Anterior cingulate cortex (tissue), 58 donors: ENCODE data around the gene CYP19A1.

Source experiments
- DNase-seq, 58 donors: peaks; one replicate each; lab custom pipeline; 2025; lab: John Stamatoyannopoulos, UW

CYP19A1 gene

GRCh38 chr15:51161491-51162220, 176.7 kb downstream of the CYP19A1 start:
- no peak for DNase-seq

GRCh38 chr15:51160484-51160883, 177.9 kb downstream of the CYP19A1 start:
- DNase-seq = peak in 49 of 58 donors; percentile 18 to 89 (median 69)
